CD1c-positive myeloid dendritic cell (primary cell): ENCODE results near the gene RPS27.
A peak's percentile ranks its signal among the peaks of the same experiment; 100 is the strongest.

Experiments
- DNase-seq: peaks from one replicate; pipeline ENCODE4 v3.0.0-alpha.2; 2016; ENCODE audit errors: extremely low spot score

RPS27 gene

DNA sequence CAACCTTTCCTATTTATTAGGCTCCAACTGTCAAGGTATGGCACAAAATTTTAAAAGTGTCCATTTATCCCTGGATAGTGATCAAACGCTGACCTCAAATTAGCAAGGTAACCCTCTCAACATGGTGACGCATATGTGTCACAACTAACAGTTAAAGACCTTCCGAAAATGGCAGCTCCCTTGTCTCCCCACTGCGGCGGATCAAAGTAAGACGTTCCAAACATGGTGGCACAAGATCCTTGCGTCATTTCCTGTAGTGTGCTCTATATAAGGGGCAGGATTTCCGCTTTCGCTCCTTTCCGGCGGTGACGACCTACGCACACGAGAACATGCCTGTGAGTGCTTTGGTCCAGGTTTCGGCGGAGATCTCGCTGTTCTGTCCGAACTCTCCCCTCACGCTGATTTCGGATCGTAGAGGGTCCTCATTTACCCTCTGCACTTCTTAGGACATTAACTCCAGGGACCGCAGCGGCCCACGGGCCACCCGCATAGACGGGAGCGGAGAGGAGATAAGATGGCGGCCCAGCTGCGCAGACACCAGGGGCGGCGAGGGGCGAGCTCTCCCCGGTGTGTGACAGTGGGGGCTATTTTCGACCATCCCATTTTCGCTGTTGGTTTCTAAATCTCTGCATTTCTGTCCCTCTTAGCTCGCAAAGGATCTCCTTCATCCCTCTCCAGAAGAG is at the start of gene RPS27:
Gene RPS27, plus strand, starts transcription at position 295 of the 683 bp plus-strand sequence. Its CDS starts 35 bp downstream, at position 330.
- DNase-seq, result peak; percentile 97

DNA sequence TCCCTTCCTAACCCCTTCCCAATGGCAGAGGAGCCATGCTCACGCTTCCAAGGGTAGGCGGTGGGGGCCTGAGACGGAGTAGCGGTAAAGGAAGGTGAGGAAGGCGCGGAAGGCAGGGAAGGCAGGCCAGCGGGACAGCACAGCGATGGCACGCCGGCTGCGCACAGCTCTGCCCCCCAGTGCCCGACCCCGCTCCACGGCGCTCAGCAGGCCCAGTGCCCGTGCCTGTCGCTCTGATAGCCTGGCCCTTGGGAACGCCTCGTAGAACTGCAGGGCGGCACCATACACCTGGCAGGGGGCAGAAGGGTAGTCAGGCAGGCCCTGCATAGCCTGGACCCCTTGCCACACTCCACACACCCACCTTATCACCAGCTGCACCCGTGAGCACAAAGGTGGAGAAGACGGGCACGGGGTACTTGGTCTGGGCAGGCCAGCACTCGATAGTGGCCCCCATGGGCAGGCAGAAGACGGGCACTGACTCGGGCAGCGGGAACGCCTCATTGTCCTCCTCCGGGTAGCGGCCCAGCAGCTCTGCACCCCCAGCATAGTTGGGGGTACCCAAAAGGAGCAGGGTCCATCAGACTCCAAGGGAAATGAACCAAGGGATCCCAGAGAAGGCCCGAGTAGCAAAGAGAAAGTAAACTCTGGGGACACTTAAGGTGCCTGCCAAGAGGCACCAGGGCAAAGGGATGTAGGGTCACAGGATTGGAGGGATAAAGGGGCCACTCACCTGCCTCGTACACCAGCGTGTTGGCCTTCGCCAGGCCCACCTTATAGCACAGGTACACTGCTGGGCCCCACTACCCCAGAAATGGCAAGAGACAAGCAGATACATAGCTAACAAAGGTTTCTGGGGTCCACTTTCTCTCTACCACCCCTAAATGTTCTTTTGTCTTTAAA is 48.5 kb upstream of the RPS27 start:
- DNase-seq, result no peak

DNA sequence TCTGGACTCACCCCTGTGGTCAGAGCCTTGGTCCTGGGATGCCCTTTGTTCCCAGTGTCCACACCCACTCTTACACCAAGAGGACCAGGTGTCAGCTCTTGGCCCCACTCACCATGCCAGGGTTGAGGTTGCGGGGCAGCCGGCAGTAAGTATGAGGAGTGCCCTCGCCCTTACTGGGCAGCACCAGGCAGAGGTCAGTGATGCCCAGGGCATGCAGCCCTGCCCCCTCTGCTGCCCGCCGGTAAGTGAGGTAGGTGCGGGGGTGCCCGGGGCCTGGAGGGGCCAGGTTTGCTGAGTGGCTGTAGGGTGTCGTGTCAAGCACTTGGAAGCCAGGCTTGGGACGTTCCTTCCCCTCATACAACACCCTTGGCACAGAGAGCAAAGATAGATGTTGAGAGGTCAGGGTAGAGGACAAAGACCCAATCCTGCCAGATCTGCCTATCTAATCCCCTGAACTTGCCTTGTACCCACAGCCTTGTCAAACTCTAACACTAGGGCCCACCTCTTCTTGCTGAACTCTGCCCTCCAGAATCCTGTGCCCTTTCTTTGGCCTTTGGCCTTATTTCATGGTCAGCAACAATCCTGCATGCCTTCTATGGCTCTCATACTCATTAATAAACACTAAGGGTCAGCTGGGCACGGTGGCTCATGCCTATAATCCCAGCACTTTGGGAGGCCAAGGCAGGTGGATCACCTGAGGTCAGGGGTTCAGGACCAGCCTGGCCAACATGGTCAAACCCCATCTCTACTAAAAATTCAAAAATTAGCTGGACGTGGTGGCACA is 47.6 kb upstream of the RPS27 start:
- DNase-seq, result no peak

DNA sequence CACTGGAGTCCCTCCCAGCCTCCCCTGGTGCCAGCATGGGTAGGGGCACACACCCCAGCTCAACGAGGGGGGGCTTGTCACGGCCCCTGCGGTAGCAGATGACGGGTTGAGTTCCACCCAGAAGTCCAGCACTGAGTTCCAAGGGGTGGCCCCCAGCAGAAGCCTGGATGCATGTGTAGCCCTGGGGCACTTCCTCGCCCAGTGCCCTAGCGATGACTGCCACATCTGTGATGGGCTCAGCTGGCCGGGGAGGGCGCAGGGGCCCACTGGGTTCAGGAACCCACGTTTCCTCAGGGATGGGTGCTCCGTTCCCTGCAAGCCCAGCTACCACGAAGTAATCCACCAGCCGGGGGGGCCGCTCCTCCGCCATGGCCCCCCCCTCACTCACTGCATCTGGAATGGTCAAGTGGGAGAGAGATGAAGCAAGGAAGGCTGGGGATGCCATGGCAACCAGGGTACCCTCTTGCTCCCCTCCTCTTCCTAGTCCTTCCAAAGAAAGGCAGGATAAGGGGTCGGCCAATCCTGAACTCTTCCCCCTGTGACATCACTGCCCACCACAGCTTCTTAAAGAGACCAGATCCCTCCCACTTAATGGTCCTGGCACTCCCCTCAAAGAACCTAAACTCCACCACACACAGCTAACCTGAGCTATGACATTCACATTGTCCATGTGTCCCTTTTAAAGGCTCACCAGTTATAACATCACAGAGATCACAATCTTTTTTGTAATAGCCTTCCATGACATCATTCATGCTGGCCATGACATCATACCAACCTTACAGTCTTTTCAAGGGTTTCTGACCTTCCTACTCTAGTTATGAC is 46.3 kb upstream of the RPS27 start:
- peak; percentile 66 for DNase-seq

DNA sequence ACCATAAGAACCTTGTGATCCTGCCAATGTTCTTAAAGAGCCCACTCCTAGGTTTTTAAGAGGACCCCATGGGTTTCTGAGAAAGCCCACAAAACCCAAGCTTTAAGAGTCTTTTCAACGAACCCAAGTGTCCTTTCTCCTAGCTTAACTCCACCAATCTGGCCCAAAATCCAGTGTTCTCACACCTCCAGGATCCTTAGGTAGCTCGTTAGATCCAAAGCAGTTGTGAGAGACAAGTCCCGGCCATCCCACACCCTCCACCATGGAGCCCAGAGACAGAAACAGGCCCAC is 45.8 kb upstream of the RPS27 start:
- no peak for DNase-seq

DNA sequence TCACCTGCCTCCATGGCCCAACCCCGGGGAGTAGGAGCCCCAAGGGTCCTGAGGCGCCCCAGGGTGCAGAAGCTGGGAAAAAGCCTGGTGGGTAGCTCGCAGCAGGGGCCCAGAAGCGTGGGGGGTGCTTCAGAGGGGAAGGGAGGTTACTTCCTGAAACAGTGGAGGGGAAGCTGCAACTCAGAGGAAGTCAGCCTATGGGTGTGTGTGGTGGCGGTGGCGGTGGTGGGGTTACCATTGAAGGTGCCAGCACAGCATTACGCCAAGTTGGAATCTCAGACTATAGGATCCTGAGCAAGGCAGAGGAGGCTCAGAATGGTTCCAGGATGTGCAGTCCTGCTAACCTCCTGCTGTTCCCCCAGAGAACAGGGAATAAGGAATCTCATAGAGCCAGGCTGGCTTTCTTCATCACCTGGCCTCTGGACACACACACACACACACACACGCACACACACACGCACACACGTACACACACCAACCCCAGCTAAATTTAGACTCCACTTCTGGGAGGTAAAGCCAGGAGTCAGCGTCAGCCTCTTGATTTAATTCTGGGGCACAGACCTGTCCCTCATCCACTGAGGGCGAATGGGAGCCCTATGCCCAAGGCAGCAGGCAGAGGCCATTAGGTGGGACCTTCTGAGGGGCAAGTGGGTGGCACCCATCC is 45.3 kb upstream of the RPS27 start:
- peak; percentile 93 for DNase-seq

DNA sequence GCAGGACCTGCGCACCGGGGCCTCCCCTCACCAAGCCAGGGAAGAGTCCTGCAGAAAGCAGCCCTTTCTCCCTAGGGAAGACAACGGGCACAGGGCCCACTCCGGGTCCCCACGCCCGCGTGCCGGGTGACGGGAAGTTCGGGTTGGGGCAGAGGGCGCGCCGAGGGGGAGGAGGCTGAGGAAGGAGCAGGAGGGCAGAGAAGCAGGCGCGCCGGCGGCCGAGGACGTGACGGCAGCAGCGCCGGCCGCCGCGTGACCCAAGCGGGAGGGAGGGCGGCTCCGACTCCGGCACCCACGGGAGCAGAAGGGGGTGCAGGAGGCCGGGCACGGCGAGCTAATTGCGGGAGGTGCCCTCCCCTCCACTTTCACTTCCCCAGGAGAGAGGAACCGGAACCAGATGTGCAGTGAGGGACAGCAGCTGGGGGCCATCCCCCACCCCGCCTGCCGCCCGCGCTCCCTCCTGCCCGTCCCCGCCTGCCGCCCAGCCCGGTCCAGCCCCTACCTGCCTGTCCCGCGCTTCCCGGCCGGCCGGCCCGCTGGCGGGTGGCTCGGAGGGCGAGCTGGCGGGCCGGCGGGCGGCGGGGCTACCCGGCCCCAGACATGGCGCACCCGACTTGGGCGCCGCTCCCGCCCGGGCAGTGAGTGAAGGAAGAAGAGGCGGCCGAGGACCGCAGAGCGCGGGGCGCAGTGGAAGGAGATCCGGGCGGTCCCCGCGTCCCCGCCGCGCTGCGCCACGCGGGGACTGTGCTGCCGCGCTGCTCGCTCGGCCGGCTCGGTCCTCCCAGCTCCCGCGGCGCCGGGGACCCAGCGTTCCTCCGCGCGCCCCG is 44.6 kb upstream of the RPS27 start:
- peak; percentile 97 for DNase-seq

DNA sequence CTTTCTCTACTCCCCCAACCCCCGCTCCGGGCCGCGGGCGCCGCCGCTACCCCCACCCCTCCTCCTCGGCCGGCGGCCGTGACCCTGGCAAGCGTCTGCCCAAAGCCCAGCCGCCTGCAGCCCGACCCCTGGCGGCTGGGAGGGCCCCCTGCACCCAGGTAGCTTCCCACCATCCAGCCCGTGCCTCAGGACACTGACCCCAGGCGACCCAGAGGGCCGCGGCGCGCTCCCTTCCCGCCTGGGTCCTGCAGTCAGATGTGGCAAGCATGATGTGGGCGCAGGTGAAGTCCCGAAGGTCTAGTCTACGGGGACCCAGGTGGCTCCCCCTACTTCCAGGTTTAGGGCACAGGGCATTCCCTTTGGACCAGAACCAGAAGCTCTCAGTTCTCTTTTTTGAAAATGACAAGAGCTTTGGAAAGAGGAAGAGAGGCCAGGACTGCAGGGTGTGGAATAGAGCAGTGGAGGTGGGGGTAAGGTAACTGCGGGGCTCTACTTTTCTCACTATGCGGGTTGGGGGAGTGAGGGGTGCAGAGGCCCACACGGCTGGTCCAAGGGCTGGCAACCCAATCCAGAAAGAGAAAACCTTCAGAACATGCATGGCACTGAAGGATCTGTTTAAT is 43.8 kb upstream of the RPS27 start, which contains the start of gene DENND4B:
Gene DENND4B, minus strand, starts transcription at position 97 of the 620 bp plus-strand sequence. CDS start 2,344 bp downstream, outside the sequence.
- peak; percentile 87 for DNase-seq

DNA sequence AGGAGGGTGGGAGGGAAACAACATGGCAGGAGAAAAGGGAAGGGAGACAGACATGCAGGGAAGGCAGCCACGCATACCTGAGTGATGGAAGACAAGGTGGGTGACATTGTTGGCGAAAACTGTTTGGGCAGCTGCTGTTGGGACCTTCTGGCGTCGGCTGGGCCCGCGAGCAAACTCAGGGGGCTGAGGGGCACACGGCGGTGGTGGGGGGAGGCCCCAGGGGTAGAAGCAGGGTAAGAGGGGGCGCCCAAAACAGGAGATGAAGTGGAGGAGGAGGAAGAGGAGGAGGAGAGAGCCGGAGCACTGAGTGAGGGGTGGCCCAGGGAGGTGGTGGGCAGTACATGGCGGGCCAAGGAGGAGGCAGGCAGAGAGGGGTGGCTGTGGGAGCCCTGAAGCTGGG is 39.4 kb upstream of the RPS27 start:
- no peak for DNase-seq

DNA sequence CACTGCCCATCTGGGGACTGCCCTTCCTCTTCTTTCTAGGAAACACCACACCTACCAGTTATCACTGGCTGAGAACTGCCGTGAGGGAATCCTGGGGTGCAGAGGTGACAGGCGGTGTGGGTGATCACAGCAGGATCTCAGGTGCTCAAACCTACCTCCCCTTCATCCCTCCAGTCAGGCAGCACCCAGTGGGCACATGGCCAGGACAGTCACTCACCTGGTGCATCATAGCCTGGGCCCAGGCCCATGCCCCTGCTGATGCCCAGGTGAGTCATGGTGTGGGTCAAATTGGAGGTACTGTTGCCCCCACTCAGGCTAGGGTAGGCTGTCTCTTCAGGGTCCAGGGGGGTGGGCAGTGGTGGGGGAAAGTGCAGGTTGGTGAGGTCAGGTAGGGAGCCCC is 38.8 kb upstream of the RPS27 start:
- no peak for DNase-seq

DNA sequence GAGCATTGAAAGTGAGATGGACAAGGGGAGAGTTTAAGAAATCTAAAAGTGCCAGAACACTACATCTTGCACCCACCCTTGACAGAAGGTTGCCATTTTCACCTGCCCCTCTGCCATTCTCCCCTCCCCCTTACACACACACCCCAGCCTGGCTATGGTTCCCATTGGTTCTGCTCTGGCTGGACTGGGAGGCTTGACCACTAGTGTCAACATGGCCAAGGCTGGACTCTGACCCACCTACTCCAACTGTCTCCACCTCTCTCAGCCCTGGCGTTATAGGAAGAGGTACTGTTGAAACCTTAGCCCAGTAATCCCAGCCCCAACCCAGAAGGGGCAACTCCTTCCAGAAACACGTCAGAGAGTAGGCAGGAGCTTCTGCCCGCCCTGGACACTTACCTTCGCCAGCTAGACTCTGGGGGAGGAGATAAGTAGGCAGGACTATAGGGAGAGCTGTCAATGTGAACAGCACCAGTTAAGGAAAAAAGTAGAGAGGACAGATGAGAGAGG is 36.6 kb upstream of the RPS27 start:
- no peak for DNase-seq

DNA sequence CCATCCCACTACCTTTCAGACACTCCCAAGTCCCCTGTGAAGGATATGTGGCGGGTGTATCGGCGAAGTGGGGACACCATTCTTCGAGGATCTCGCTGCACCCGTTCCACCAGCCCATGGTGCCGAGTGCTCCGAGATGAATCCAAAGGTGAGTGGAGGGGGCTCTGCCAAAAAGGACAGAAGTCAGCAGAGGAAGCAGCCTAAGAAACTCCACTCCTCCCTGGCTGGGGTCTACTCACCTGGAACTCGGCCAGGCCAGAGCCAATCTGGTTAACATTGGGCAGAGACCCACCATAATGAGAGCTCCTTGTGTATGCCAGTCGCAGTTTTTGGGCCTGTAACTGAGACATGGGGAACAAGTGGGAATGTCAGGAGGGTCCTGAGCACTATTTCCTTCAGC is 35.7 kb upstream of the RPS27 start:
- DNase-seq, result no peak

DNA sequence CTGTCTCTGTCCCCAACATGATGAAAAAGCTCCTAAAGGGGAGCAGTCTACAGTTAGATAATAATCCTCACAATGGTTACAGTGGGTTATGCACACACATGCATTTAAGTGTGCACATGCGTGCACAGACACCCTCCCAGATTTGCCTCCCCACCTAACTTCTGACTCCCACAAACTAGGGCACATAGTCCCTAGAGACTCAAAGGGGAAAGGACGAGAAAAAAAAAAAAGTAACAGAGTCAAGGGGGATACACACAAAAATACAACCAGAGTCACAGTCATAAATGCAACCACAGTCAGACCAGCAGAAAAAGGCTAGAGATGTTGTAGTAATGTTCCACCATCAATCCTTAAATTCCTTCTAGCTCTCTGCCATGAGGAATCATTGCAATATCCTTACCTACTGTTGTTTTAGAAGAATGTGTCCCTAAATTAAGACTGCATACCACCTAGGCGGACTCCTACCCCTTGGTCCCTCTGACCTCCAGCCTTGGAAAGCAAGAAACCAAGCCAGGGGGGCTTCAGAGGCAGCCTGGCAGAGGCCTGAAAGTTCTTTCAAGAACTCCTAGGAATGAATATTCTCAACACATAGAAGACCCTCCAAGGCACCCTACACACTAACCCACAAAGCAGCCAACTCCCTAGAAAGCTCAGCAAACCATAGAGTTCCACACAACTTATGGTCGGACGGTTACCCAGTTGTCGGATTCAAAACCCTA is 33.4 kb upstream of the RPS27 start:
- no peak for DNase-seq

DNA sequence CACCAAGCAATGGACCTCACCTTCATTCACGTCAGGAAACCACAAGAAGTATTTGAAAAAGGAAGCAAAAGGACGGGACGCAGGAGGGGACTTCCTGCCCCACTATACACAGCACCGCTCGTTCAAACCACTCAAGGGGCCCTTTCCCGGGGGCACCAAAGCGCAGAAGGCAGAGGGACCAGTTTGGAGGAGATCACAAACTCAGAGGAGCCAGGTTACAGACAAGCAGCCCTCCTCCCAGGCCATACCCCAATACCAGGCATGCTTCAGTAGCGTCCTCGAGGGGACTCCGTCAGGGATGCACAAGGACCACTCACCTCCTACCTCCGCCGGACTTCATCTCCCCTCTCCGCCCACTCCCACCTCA is 32.8 kb upstream of the RPS27 start:
- peak; percentile 27 for DNase-seq

DNA sequence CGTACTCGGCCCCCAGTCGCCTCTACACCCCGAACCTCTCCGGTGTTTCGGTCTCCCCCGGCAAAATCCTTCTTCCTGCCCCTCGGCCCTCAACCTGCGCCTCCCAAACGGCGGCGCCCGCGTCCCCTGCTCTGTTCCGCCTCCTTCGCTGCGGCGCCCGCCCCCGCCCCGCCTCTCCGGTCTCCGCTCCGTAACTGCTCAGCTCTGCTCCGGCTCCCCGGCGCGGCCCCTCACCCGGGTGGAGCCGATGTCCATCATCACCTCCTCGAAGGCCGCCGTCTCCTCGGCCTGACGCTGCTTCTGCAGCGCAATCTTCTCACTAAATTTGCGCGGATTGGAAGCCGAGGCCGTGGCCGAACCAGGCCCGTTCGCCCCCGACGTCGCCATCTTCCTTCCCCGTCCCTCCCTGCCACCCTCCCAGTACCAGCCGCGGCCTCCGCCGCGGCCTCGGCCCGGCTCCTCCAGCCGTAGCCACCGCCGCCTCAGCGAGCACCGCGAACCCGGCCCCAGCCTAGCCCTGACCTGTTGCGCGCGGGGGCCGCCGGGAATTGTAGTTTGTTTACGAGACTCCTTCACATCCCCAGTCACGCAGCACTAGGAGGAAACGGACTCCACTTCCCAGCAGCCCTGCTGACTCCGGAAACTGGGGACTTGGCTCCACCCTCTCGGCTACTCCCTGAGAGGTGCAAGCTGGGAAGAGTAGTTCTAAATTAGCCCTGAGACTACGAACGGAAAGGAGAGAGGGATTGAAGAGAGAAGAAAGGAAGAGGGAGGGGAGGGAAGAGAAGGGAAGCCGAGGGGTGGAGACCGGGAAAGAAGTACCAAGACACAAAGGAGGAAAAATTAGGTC is 32.2 kb upstream of the RPS27 start, which contains the start of gene CRTC2:
Gene CRTC2, minus strand, starts transcription at position 502 of the 850 bp plus-strand sequence. Its CDS starts 115 bp downstream, at position 387.
- peak; percentile 98 for DNase-seq

DNA sequence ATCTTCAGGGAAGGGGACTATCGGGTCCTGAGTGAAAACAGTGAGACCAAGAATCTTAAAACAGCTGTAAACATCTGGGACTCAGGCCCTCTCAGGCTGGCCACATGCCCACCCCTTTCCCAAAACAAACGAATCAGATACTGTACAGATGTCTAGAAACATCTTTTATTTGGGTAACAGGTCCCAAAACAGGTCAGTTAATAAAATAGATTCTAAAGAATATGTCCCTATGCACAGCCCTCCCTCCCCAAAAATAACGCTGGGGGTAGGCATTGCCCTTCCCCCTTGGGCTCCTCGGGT is 31.7 kb upstream of the RPS27 start:
- no peak for DNase-seq

DNA sequence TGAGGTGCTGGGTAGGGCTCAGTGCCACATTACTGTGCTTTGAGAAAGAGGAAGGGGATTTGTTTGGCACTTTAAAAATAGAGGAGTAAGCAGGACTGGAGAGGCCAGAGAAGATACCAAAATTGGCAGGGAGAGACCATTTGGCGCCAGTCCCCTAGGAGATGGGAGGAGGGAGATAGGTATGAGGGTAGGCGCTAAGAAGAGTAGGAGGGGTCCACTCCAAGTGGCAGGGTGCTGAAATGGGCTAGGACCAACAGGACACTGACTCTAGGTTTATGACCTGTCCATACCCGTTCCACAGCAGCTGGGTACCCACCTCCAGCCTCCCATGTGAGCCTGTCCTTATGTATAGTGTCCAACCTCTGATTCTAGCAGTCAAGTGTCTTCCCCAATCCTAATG is 31.1 kb upstream of the RPS27 start:
- no peak for DNase-seq

DNA sequence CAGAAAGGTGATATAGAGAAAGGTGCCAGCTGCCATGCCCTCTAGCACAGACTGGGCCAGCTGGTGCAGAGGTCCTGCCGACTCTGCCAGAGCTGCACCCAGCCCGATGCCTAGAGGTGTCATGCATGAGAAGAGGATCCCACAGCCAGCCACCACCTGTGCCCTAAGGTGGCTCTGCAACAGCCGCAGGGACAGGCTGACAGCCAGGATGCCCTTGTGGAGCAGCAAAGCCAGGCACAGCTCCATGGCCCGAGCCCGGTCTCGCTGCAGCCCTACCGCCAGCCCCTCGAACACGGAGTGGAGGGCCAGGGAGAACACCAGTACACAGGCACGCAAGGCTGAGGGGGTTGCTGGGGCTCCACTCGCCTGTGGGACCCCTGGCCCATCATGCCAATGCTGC is 30.4 kb upstream of the RPS27 start:
- DNase-seq, result no peak
